Astrocyte (in vitro differentiated cells and primary cell): ENCODE measurements around the gene TNNI2.

Source experiments
- EZH2 ChIP-seq: IDR thresholded peaks from 2 replicates; pipeline ENCODE4 v1.6.1; 2012; ENCODE audit warnings: mild to moderate bottlenecking, low read length, inconsistent platforms; ENCODE audit not compliant: insufficient read depth
- TF ChIP-seq, protein P1 (sequence below): IDR thresholded peaks from 2 replicates; pipeline ENCODE4 v1.5.1; 2011; ENCODE audit warnings: low read depth, mild to moderate bottlenecking, inconsistent platforms, low read length, moderate library complexity; ENCODE audit not compliant: insufficient read depth

DNA sequence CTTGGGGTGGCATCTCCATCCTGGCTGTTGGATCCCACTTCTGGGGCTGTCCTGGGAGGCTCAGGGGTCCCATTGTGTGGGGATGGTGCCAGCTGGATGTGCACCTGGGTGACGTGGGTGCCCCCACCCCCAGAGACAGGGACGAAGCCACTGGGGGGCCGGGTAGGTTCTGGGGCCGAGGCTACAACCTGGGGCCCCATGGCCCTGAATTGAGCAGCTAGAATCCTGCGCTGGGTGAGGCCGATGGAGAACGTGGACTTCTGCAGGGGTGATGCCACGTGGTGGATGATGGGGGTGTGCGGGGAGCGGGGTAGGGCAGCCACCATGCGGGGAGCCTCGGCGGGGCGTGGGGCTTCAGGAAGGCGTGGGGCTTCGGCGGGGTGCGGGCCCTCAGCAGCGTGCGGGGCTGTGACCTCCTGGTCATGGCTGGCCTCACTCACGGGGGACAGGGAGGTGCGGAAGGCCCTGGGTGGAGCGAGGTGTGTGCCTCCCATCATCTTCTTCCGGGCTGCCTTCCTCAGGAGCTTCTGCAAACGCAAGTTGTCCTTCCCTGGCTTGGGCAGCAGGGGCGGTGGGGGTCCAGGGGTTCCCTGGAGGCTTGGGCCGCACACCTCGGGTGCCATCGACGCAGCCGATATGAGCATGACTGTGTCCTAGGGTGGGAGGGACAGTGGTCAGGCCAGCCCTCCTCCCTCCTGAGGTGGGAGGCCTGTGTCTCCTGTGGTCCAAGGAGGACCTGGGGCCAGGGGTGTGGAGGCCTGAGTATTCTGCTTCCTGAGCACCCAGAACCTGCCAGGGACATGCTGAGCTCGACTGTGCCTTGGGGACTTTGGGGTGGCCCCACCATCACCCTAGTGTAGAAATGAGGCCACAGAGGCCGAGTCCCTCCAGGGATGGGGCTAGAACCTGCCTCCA, 51.4 kb downstream of the TNNI2 start:
- TF ChIP-seq, protein P1, sequence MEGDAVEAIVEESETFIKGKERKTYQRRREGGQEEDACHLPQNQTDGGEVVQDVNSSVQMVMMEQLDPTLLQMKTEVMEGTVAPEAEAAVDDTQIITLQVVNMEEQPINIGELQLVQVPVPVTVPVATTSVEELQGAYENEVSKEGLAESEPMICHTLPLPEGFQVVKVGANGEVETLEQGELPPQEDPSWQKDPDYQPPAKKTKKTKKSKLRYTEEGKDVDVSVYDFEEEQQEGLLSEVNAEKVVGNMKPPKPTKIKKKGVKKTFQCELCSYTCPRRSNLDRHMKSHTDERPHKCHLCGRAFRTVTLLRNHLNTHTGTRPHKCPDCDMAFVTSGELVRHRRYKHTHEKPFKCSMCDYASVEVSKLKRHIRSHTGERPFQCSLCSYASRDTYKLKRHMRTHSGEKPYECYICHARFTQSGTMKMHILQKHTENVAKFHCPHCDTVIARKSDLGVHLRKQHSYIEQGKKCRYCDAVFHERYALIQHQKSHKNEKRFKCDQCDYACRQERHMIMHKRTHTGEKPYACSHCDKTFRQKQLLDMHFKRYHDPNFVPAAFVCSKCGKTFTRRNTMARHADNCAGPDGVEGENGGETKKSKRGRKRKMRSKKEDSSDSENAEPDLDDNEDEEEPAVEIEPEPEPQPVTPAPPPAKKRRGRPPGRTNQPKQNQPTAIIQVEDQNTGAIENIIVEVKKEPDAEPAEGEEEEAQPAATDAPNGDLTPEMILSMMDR = no peak
- no peak for TF ChIP-seq EZH2
